PC-9 (cell line): ENCODE data around the gene RAB1B. TPM values are rescaled to one million over a fixed set of nuclear protein-coding genes. Genes with fewer than 3 reads are reported as not detected.

ENCODE experiments used
- BruUV-seq: library from RNA; stranded (reverse); fragments of 400-500 nt; replicated peaks from 2 replicates; lab custom pipeline; 2021; lab: Mats Ljungman, UMichigan
- CTCF ChIA-PET: fragments of 300-600 bp; sonication (Branson Sonifier 250); formaldehyde crosslinking; loops from one replicate; lab custom pipeline; 2022; ENCODE audit warnings: antibody characterized with exemption; lab: Charles Lee
- POLR2A ChIA-PET: fragments of 300-600 bp; sonication (Branson Sonifier 250); formaldehyde crosslinking; loops from one replicate; lab custom pipeline; 2022; ENCODE audit warnings: antibody characterized with exemption; ENCODE audit not compliant: unreplicated experiment; lab: Charles Lee
- DNase-seq, 2 experiments: peaks; one replicate each; pipeline versions ENCODE4 v3.0.0 to v3.0.0-alpha.2; 2015 to 2022; ENCODE audit warnings: mixed read lengths in 1 of 2
- H2AFZ ChIP-seq: fragments of 200-600 bp; sonication (generic); 2 replicates; pipeline ENCODE4 v1.8.1; 2017; ENCODE audit warnings: antibody characterized with exemption
- H3F3A ChIP-seq: fragments of 200-600 bp; sonication (generic); 2 replicates; pipeline ENCODE4 v1.8.1; 2017; ENCODE audit warnings: antibody characterized with exemption, mild to moderate bottlenecking, low read depth; ENCODE audit not compliant: insufficient read depth
- H3K27ac ChIP-seq: fragments of 200-600 bp; sonication (generic); 2 replicates; pipeline ENCODE4 v1.6.1; 2016; ENCODE audit warnings: mixed run types
- H3K27me3 ChIP-seq: fragments of 200-600 bp; sonication (generic); 2 replicates; pipeline ENCODE4 v1.6.1; 2016; ENCODE audit warnings: low read depth, mixed run types; ENCODE audit not compliant: insufficient read depth
- H3K36me3 ChIP-seq: fragments of 200-600 bp; sonication (generic); 2 replicates; pipeline ENCODE4 v1.6.1; 2016; ENCODE audit warnings: low read depth, mixed run types
- H3K4me1 ChIP-seq: fragments of 200-600 bp; sonication (generic); replicated peaks from 2 replicates; pipeline ENCODE4 v1.6.1; 2016; ENCODE audit warnings: mixed run types; ENCODE audit not compliant: insufficient read depth
- H3K4me2 ChIP-seq: fragments of 200-600 bp; sonication (generic); 2 replicates; pipeline ENCODE4 v1.6.1; 2017; ENCODE audit warnings: mixed run types
- H3K4me3 ChIP-seq: fragments of 200-600 bp; sonication (generic); 2 replicates; pipeline ENCODE4 v1.6.1; 2016; ENCODE audit warnings: mixed run types
- H3K79me2 ChIP-seq: fragments of 200-600 bp; sonication (generic); 2 replicates; pipeline ENCODE4 v1.6.1; 2017; ENCODE audit warnings: low read depth, mixed run types
- H3K9me2 ChIP-seq: fragments of 200-600 bp; sonication (generic); 2 replicates; pipeline ENCODE4 v1.8.1; 2017; ENCODE audit warnings: mild to moderate bottlenecking; ENCODE audit not compliant: insufficient read depth
- H3K9me3 ChIP-seq: fragments of 200-600 bp; sonication (generic); 2 replicates; pipeline ENCODE4 v1.8.1; 2016; ENCODE audit warnings: low read depth; ENCODE audit not compliant: insufficient read depth
- H4K20me1 ChIP-seq: fragments of 200-600 bp; sonication (generic); 2 replicates; pipeline ENCODE4 v1.8.1; 2017; ENCODE audit not compliant: insufficient read depth
- CTCF ChIP-seq: fragments of 200-600 bp; sonication (generic); conservative IDR thresholded peaks from 2 replicates; pipeline ENCODE4 v1.6.1; 2017; ENCODE audit warnings: mixed run types, antibody characterized with exemption, mild to moderate bottlenecking, moderate library complexity
- EZH2 ChIP-seq: fragments of 200-600 bp; sonication (generic); IDR thresholded peaks from 2 replicates; pipeline ENCODE4 v1.8.0; 2017; ENCODE audit warnings: antibody characterized with exemption, low read depth
- intact Hi-C: fragments of 100-400 bp; cut with micrococcal nuclease; formaldehyde crosslinking; loops from one replicate; pipeline ENCODE4 v1.10.0; 2022; ENCODE audit not compliant: unreplicated experiment
- total RNA-seq: library from RNA; stranded (reverse); gene quantifications from 2 replicates; pipeline ENCODE4 v1.2.3, GENCODE V29; 2021

Gene RAB1B
- total RNA-seq, 1 experiment from 2014 or later: 232 TPM

DNA sequence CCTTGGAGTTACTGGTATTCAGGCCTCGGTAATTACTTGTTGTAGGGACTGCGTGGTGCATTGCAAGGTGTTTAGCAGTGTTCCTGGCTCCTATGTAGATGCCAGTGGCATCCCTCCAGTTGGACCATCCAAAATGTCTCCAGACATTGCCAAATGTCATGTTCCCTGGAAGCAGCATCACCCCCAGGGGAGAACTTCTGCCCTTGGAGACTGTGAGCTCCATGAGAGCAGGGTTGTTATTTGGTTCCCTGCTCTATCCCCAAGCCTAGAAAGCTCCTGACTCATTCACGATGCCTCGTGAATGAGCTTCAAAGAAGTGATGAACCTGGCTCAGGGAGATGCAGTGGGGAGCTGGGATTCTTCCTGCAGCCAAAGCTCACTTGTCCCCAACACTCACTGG is 53.2 kb downstream of the RAB1B start:
- TF ChIP-seq EZH2 (no peak), CTCF (no peak)

GRCh38 chr11:66322732-66323427 is 54.4 kb downstream of the RAB1B start:
- H3K9me2 ChIP-seq: no peaks in the 10 kb centered on the region
- H3K9me3 ChIP-seq: peaks cover 13% of the 10 kb centered on the region; the same call in 1 of the 2 replicates
- no peak overlapping the region for H2AFZ ChIP-seq
- ChIA-PET CTCF (interaction anchor here (0.6 kb wide), 1 partner anchor 105 kb away, joined by 3 read pairs; no protein-coding TSS in a partner anchor), POLR2A (no interaction called here)
- TF ChIP-seq EZH2 (no peak), CTCF (no peak)
- H3F3A ChIP-seq: peaks cover 3% of the 10 kb centered on the region; the same call in 1 of the 2 replicates
- BruUV-seq: no TSS peak
- H3K4me2 ChIP-seq: no peak overlapping the region
- no peak overlapping the region for H3K27ac ChIP-seq
- H4K20me1 ChIP-seq: no peaks in the 10 kb centered on the region
- intact Hi-C loops: no loop called here
- H3K36me3 ChIP-seq: no peaks in the 10 kb centered on the region
- H3K27me3 ChIP-seq: peaks cover 8% of the 10 kb centered on the region; the same call in 1 of the 2 replicates
- no peak for DNase-seq
- no peak overlapping the region for H3K4me3 ChIP-seq
- peaks cover 34% of the 10 kb centered on the region for H3K4me1 ChIP-seq
- no peaks in the 10 kb centered on the region for H3K79me2 ChIP-seq

More for the DNA sequence above, 53.2 kb downstream of the RAB1B start:
- Histone ChIP-seq H3K4me2 (no peak overlapping the region), H3K4me3 (no peak overlapping the region), H4K20me1 (no peaks in the 10 kb centered on the region), H3K79me2 (no peaks in the 10 kb centered on the region), H3F3A (peaks cover 3% of the 10 kb centered on the region; the same call in 1 of the 2 replicates), H3K27ac (no peak overlapping the region), H3K9me2 (no peaks in the 10 kb centered on the region), H3K36me3 (no peaks in the 10 kb centered on the region), H3K9me3 (peaks cover 13% of the 10 kb centered on the region; the same call in 1 of the 2 replicates), H3K27me3 (peaks cover 8% of the 10 kb centered on the region; the same call in 1 of the 2 replicates), H3K4me1 (peaks cover 23% of the 10 kb centered on the region), H2AFZ (no peak overlapping the region)
- ChIA-PET CTCF (no interaction called here), POLR2A (interaction anchor here (0.6 kb wide), 1 partner anchor 668 kb away, joined by 3 read pairs; no protein-coding TSS in a partner anchor)
- no peak for DNase-seq
- intact Hi-C loops: no loop called here
- BruUV-seq: no TSS peak

DNA sequence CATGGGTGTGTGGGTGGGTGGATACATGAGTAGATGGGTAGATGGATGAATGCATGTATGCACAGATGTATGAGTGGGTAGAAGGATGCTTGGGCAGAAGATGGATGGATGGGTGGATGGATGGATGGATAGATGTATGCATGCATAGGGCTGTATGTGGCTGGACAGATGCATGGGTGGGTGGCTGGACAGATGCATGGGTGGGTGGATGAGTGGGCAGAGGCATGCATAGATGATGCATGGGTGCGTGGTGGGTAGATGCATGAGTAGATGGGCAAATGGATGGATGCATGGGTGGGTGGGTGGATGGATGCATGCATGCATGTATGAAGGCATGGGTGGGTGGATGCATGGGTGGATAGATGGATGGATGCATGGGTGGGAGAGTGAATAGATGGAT is 55.2 kb downstream of the RAB1B start:
- ChIA-PET POLR2A (no interaction called here), CTCF (no interaction called here)
- H2AFZ ChIP-seq: no peak overlapping the region
- no peaks in the 10 kb centered on the region for H3K79me2 ChIP-seq
- DNase-seq: no peak
- H3K27ac ChIP-seq: no peak overlapping the region
- intact Hi-C loops: no loop called here
- no peak overlapping the region for H3K4me2 ChIP-seq
- TF ChIP-seq CTCF (no peak), EZH2 (no peak)
- peaks cover 8% of the 10 kb centered on the region; the same call in 1 of the 2 replicates for H3K27me3 ChIP-seq
- no peak overlapping the region for H3K4me3 ChIP-seq
- no TSS peak for BruUV-seq
- H3F3A ChIP-seq: peaks cover 3% of the 10 kb centered on the region; the same call in 1 of the 2 replicates
- H4K20me1 ChIP-seq: no peaks in the 10 kb centered on the region
- no peaks in the 10 kb centered on the region for H3K9me2 ChIP-seq
- H3K36me3 ChIP-seq: no peaks in the 10 kb centered on the region
- peaks cover 34% of the 10 kb centered on the region for H3K4me1 ChIP-seq
- H3K9me3 ChIP-seq: peaks cover 13% of the 10 kb centered on the region; the same call in 1 of the 2 replicates
